GM19099 (cell line): ENCODE results near the gene GAPDH.

Experiments
- POLR2A ChIP-seq: IDR thresholded peaks from 3 replicates; pipeline ENCODE4 v1.6.1; 2011; ENCODE audit warnings: low read depth; ENCODE audit not compliant: insufficient read length; ENCODE audit errors: extremely low read depth

GAPDH gene

DNA sequence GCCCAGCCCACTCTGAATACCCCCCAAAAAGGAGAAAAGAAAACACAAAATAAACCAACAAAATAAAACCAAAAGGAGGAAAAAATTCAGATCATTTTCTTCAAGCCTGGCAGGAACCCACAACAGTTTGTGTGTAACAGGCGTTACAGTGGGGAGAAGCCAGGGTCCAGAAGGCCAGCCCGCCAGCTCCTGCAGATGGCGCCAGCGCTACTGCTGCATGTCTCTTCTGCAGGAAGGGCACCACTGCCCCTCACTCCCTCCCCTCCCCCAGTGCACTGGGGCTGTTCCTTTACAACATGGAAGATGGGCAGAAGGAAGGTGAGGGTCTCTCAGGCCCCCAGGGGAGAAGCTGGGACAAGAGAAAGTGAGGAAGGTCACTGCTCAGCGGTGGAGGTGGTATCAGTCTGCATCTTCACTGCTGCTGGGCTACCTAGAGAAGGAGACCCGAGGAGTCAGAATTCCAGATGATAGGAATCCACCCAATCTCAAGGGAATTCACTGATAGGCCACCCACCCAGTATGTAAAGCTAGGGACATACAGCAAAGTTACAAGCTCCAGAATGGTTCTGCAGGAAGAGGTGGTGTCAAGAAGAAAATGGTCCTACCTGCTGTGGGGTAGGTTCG lies 36.1 kb downstream of the GAPDH start:
- TF ChIP-seq POLR2A: no peak

DNA sequence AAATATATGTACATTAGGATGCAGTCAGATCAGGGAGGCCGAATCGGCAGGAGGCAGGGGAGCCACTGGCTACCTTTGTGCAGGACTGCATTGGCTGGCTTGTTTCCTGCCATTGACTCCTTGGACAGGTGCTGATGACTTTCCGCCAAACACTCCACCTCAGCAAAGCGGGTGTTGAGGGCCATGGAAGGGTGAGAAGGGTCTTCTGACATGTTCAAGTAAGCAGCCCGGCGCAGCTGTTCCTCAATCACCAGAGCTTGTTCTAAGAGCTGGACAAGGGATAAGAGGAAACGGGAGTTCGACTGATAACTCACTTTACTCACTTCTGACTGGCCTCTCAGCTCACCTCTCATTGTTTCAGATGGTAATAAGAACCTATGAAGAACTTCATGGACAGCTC lies 38.7 kb downstream of the GAPDH start:
- TF ChIP-seq POLR2A: no peak

DNA sequence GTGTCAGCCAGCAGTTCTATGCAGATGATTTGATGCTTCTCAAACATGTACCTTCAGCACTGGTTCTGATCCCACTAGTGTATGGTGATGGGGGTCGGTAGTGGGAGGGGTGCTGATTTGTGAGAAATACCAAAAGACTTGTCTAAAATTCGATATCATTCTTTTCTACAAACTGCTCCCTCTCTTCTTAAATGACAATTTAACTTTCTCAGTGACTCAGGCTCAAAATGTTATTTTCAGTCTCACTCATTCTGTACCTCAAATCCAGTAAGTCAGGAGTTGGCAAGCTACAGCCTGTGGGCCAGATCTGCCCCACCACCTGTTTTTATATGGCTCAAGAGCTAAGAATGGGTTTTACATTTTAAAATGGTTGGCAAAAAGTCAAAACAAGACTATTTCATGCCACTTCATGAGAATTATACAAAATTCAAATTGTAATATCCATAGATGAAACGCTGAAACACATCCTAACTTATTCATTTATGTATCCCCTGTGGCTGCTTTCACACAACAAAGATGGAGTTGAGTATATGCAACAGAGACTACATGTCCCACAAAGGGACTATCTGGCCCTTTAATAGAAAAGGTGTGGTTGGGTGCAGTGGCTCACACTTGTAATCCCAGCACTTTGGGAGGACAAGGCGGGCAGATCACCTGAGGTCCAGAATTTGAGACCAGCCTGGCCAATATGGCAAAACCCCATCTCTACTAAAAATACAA lies 40.4 kb downstream of the GAPDH start:
- no peak for TF ChIP-seq POLR2A

DNA sequence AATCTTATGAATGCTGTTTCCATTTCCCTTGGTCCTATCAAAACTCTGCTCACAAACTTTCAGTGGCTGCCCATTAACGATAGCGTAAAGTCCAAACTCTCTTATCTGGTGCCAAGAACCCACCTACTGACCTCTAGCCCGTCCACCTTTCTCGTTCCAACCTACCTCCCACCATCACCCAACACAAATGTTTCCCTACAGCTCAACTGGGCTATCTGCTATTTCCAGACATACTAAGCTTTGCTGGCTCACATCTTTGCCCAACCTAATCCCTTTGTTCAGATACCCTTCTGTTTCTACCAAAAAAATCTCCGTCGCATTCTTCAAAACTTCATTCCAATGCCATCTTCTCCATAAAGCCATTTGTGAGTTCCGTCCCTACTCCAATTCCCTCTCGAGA lies 41.3 kb downstream of the GAPDH start:
- TF ChIP-seq POLR2A: no peak

DNA sequence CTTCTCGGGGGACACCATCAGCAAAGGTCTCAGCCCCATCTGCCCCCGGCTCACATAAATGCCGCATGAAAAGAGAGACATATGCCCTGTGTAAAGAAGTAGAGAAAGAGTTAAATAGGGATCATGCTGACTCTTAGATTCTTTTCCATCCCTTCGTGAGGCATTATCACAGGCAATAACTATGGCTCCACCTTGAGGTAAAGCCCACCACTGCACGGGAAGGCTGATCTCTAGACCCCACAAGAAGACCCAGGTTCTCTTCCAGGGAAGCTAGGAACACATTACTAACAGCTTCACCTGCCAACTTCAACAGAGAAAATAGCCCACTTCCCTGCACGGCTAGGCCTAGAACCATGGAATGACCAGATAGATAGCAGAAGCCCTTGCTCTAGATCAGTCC lies 47.9 kb downstream of the GAPDH start:
- TF ChIP-seq POLR2A: no peak

DNA sequence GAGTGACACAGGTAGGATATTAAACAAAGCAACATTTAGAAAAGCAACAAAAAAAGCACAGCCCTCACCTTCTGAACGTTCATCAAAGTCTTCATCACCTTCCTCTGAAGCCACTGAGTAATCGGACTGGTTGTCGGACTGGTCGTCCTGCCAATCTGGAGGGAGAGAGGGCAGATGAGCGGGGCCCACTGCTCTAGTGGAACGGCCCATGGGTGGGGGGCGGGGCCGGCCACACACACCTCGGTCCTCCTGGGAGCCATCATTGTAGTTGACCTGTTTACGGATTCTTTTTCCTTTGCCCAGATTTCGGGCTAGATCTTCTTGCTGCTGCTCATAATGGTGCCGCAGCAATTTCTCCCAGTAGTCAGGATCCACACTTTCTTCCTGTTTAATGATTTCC lies 48.6 kb downstream of the GAPDH start:
- no peak for TF ChIP-seq POLR2A

DNA sequence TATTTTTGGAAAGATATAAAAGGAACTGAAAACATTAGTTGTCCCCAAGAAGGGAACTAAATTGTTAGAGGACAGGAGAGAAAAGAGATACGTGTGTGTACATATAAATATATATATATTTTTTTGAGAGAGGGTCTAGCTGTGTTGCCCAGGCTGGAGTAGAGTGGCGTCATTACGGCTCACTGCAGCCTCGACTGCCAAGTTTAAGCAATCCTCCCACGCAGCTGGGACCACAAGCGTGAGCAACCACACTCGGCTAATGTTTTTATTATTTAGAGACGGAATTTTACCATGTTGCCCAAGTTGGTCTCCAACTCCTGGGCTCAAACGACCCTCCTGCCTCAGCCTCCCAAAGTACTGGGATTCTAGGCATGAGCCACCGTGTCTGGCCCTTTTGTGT lies 50.0 kb downstream of the GAPDH start:
- no peak for TF ChIP-seq POLR2A
